Natural killer cell treated with Interleukin-12 subunit alpha and Interleukin-12 subunit beta and Interleukin-15 and Interleukin-18, amount 100 ng/mL, for 72 hours (primary cell): ENCODE measurements around the gene CYP4V2. TPM values are rescaled to one million over a fixed set of nuclear protein-coding genes. Genes with fewer than 3 reads are reported as not detected.

Experiments used
- ATAC-seq, 2 donors: fragments of 150-1000 bp; cut with Tn5 transposase in 1 of 2; sonication (Bioruptor Pico), chemical (Tn5 transposase) in 1 of 2; 2 replicates each; pipeline ENCODE4 v1.10.0; 2021
- DNase-seq: peaks from one replicate; pipeline ENCODE4 v3.0.0; 2022; ENCODE audit warnings: low spot score
- H3K27ac Mint-ChIP-seq, 2 donors: 1 replicate in 1 of 2; 2 replicates in 1 of 2; pipeline ENCODE4 v1.8.0; 2022; ENCODE audit warnings: mixed read lengths in 2 of 2, mild to moderate bottlenecking in 1 of 2, moderate library complexity in 1 of 2
- H3K27me3 Mint-ChIP-seq, 2 donors: 1 replicate in 1 of 2; 2 replicates in 1 of 2; pipeline ENCODE4 v1.8.0; 2022; ENCODE audit warnings: mixed read lengths in 2 of 2
- H3K36me3 Mint-ChIP-seq: one replicate; pipeline ENCODE4 v1.8.0; 2022; ENCODE audit warnings: mixed read lengths
- H3K4me1 Mint-ChIP-seq, 2 donors: 1 replicate in 1 of 2; 2 replicates in 1 of 2; pipeline ENCODE4 v1.8.0; 2022; ENCODE audit warnings: low read depth in 2 of 2, mixed read lengths in 2 of 2, mild to moderate bottlenecking in 1 of 2
- H3K4me3 Mint-ChIP-seq: one replicate; pipeline ENCODE4 v1.8.0; 2022; ENCODE audit warnings: mixed read lengths
- H3K9me3 Mint-ChIP-seq: 2 replicates; pipeline ENCODE4 v1.8.0; 2022; ENCODE audit warnings: mixed read lengths
- total RNA-seq, 2 donors: library from RNA; stranded (reverse); gene quantifications; one replicate each; pipeline ENCODE4 v1.2.3, GENCODE V29; 2022

The CYP4V2 gene
- total RNA-seq, 2 donors from 2014 or later = 11.7 to 15.2 TPM

DNA sequence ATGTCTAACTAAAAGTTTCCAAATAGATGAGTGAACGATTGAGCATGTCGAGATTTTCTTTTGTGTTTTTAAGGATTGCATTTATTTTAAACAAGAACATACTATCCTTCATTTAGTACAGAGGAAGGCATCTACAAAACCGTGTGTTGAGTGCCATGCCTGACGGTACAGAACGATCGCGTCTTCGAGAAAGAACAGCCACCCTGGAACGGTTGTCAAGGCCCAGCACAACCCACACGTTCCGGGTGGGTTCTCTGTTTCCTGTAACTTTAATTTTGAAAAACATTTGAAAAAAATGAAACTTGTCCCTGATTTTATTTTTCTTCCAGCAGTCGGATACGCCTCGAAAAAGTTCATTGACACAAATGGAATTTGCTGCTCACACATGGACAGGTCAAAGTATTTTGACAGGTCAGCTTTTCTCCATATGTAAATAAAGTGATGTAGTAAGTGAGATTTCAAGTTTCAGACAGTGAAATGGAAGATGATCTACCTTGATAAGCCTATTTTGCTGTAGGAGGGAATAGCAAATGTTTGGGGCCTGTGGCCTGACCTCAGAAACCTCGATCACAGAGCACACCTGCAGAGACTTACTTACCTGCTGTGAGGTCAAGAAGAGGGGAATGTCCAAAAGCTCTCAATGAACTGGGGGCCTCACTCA is 24.4 kb upstream of the CYP4V2 start:
- Mint-ChIP-seq H3K4me1 (no peaks in the 10 kb centered on the region), H3K9me3 (no peaks in the 10 kb centered on the region), H3K4me3 (no peak overlapping the region), H3K27ac (no peak overlapping the region), H3K36me3 (no peaks in the 10 kb centered on the region), H3K27me3 (peaks cover 6 to 19% of the 10 kb centered on the region in 2 donors)
- DNase-seq (no peak), ATAC-seq (no peak)

DNA sequence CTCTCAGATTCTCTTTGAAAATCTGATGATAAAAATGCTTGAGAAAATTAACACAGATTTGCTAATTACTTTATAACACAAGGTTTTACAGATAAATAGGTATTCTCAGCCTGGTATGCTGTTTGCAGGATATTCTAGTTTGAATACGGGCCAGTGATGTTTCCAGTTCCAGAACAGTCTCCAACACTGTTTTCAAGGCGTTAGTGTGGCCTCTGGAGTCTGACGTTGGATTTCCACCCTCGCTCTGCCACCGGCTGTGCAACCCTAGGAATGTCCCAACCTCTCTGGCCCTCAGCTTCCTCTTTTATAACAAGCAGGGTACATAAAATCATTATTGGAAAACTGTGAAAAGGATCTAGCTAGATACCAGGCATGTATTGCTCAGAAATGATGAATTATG is 23.8 kb upstream of the CYP4V2 start:
- Mint-ChIP-seq H3K27ac (no peak overlapping the region), H3K4me3 (no peak overlapping the region), H3K27me3 (peaks cover 6 to 19% of the 10 kb centered on the region in 2 donors), H3K9me3 (no peaks in the 10 kb centered on the region), H3K36me3 (no peaks in the 10 kb centered on the region), H3K4me1 (no peaks in the 10 kb centered on the region)
- ATAC-seq (no peak), DNase-seq (no peak)

DNA sequence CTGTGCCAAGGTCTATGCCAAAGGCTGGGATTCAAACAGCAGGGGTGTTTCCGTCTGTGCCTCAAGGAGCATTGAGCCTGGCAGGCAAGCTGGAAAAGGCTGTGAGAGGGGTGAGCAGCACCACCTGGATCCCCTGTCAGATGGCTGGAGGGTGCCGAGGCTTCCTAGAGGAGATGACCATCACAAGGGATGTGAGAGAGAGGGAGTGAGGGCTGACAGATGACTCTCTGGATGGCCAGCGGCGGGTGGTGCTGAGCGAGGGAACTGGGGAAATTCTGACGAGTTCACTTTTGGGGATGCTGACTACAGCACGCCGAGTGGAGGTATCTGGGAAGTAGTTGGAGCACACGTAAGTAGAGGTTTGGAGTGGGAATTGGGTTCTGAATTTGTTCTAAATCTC is 22.6 kb upstream of the CYP4V2 start:
- DNase-seq = no peak
- Mint-ChIP-seq H3K4me3 (no peak overlapping the region), H3K36me3 (no peaks in the 10 kb centered on the region), H3K9me3 (no peaks in the 10 kb centered on the region), H3K27me3 (peaks cover 6 to 19% of the 10 kb centered on the region in 2 donors), H3K4me1 (no peaks in the 10 kb centered on the region), H3K27ac (no peak overlapping the region)
- no peak for ATAC-seq

DNA sequence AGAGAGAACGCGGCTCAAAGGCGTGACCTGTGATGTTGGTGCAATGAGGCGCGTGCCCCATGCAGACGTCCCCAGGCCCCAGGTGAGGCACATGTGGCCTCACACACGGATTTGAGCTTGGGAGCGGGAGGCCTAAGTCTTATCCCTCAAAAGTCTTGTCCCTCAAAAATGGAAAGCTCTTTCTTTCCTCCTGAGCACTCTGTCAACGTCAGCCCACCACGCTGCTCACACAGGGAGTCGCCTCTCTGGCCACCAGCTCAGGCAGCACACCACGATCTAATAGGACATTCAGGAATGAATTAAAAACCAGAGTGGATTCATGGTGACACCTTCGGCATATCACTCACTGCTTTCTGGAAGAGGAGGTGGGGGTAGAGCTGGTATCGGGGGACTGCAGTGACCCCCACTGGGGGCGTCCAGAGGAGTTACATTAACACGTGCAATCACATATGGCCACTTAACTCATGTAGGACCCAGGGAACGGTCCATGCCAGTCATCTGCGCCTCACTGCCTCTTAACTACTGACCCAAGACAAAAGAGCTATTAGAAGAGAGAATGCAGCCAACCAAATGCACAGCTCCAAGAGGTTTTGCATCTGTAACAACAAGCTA is 21.9 kb upstream of the CYP4V2 start:
- H3K36me3 Mint-ChIP-seq = no peaks in the 10 kb centered on the region
- H3K4me3 Mint-ChIP-seq = no peak overlapping the region
- DNase-seq = no peak
- peaks cover 6 to 19% of the 10 kb centered on the region in 2 donors for H3K27me3 Mint-ChIP-seq
- H3K27ac Mint-ChIP-seq = no peak overlapping the region
- no peak for ATAC-seq
- H3K4me1 Mint-ChIP-seq = no peaks in the 10 kb centered on the region
- H3K9me3 Mint-ChIP-seq = no peaks in the 10 kb centered on the region

DNA sequence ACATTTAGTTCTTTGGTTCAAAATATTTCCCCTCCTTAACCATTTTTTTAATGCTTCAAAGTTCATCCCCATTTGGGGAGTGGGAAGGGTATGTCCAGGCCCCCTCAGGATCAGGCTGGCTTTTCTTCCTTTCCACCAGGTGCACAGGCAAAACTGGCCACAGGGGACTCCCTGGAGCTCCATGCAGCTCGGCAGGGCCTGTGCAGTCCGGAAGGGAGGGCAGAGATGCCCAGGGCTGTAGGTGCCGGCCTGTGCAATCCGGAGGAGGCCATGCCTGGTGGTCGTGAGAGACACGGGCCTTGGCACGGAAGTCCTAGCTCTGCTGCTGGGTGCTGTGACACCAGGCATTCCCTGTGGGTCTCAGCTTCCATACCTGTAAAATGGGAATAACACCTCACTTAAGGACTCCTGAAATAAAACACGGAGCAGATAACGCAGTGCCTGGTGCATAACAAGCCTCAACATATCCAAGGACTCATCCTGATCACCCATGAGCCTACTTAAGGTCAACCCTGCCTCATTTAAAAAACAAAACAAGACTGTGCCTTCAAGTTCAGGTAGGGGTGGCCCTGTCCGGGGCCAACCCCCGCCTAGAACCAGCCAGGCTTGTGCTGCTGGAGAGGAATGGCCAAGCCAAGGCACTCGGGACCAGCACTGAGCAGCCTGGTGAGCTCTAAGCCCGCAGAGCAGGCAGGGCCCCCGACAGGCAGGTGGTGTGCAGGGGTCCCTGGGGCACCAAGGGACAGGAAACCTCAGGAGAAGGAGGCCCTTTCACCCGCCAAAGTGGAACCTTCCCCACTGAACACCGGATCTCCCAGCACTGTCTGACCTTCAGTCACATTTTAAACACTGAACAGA is 21.2 kb upstream of the CYP4V2 start:
- no peak overlapping the region for H3K27ac Mint-ChIP-seq
- H3K36me3 Mint-ChIP-seq = no peaks in the 10 kb centered on the region
- no peak for DNase-seq
- no peak for ATAC-seq
- H3K4me3 Mint-ChIP-seq = no peak overlapping the region
- no peaks in the 10 kb centered on the region for H3K4me1 Mint-ChIP-seq
- peaks cover 2 to 12% of the 10 kb centered on the region in 2 donors for H3K27me3 Mint-ChIP-seq
- H3K9me3 Mint-ChIP-seq = no peaks in the 10 kb centered on the region

DNA sequence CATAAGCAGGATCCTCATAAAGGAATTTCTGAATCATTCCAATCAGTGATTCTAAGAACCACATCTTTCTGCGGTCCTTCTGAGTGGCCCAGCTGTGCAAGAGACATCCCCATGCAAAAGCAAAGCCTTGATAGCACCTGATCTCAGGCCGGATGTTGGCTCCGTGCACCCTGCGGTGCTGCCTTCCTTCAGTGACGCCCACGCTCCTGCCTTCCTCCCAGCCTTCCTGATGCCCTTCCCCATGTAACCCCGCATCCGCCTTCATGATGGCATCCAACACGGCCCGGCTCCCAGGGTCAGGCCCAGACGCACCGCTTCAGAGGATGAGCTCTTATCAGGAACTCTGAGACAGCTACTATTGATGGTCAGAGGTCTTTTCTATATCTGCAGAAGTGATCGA is 20.4 kb upstream of the CYP4V2 start:
- ATAC-seq = no peak
- no peak overlapping the region for H3K4me3 Mint-ChIP-seq
- H3K9me3 Mint-ChIP-seq = no peaks in the 10 kb centered on the region
- peaks cover 8 to 10% of the 10 kb centered on the region in 2 donors for H3K27me3 Mint-ChIP-seq
- no peak for DNase-seq
- no peak overlapping the region for H3K27ac Mint-ChIP-seq
- no peaks in the 10 kb centered on the region for H3K4me1 Mint-ChIP-seq
- no peaks in the 10 kb centered on the region for H3K36me3 Mint-ChIP-seq

DNA sequence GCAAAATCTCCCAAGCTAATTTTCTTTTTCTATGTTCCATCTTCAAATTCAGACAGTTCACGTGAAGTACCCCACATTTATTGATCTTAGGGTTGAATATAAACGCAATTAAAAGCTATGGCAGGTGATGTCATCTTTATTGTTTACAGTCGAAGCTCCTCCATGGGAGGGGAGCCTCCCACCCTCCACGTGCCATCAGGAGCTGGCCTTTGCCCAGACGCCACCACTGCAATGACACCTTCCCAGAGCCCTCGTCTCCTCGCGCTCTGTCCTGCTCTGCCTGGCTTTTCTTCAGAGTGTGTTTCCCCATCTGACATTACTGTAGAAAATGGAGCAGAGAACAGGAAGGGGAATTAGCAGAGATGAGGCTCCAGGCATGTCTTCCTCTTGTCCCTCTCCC is 18.8 kb upstream of the CYP4V2 start:
- no peaks in the 10 kb centered on the region for H3K4me1 Mint-ChIP-seq
- ATAC-seq (no peak), DNase-seq (no peak)
- peaks cover 7 to 17% of the 10 kb centered on the region in 2 donors for H3K27me3 Mint-ChIP-seq
- H3K9me3 Mint-ChIP-seq = no peaks in the 10 kb centered on the region
- H3K36me3 Mint-ChIP-seq = no peaks in the 10 kb centered on the region
- H3K4me3 Mint-ChIP-seq = no peak overlapping the region
- H3K27ac Mint-ChIP-seq = no peak overlapping the region

DNA sequence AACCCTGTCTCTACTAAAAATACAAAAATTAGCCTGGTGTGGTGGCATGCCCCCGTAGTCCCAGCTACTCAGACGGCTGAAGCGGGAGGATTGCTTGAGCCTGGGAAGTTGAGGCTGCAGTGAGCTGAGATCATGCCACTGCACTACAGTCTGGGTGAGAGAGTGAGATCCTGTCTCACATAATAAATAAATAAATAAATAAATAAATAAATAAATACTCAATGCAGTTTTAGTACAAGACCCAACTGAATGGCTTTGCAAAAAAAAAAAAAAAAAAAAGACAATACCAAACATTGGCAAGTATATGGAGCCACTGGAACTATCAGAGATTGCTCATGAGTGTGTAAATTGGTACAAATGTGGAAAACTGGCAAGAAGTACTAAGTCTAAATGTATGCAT is 3.3 kb upstream of the CYP4V2 start:
- DNase-seq (no peak), ATAC-seq (no peak)
- no peaks in the 10 kb centered on the region for H3K9me3 Mint-ChIP-seq
- H3K36me3 Mint-ChIP-seq = peaks cover 15% of the 10 kb centered on the region
- no peak overlapping the region for H3K27ac Mint-ChIP-seq
- H3K4me3 Mint-ChIP-seq = no peak overlapping the region
- H3K27me3 Mint-ChIP-seq = peaks cover 20 to 23% of the 10 kb centered on the region in 2 donors
- H3K4me1 Mint-ChIP-seq = peaks cover 13 to 19% of the 10 kb centered on the region in 2 donors

DNA sequence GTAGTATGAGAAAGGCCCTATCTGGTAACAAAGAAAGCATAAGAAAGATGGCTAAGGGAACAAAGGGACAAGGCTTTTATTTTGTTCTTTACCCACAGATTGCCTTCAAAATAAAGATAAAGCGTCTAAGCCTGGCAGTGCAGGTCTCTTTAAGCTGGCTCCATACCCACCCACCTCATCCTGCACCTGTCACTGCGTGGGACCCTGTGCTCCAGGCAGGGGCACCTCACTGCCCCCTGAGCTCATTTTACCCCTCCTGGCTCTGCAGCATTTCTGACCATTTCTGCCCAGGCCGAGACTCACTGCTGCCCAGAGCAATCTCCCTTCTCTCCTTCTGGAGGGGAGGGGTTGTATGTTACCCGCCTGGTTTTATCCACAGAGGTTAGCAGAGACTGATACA is 1.7 kb upstream of the CYP4V2 start:
- Mint-ChIP-seq H3K27ac (peak overlapping the region; percentile 89 to 95), H3K4me1 (peaks cover 13 to 22% of the 10 kb centered on the region in 2 donors), H3K9me3 (no peaks in the 10 kb centered on the region), H3K36me3 (peaks cover 4% of the 10 kb centered on the region), H3K4me3 (peak overlapping the region; percentile 89), H3K27me3 (peaks cover 8 to 11% of the 10 kb centered on the region in 2 donors)
- ATAC-seq (no peak), DNase-seq (no peak)

DNA sequence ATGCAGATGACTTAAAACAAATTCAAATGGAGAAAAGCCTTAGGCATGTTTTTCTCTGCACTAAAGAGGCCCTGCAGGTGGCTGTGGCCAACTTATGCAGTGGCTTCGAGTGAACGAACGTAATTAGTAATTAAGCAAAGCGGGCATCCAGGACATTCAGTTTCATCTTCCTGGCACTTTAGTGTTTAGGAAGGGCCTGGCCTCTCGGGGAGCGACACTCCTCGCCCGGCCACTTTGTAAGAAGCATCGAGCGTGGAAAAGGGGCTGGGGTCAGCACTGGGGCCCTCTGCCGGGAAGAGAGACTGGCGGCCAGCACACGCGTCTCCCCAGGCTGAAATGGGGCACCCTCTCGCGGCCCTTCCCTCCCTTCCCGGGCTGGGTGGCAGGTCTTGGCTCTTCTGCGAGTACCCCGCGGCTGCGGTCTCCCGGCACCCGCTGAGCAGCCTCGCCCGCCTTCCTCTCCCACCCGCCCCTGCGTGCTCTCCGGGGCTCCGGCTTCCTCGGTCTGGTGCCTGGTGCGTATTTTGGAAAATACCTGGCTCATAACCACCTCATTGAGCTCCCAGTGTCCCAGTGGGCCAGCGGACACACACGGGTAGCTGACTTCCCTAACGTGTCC is 677 bp upstream of the CYP4V2 start:
- H3K27ac Mint-ChIP-seq = peak overlapping the region; percentile 89 to 95
- ATAC-seq = peak; percentile 50 to 55
- H3K4me1 Mint-ChIP-seq = peaks cover 13 to 23% of the 10 kb centered on the region in 2 donors

DNA sequence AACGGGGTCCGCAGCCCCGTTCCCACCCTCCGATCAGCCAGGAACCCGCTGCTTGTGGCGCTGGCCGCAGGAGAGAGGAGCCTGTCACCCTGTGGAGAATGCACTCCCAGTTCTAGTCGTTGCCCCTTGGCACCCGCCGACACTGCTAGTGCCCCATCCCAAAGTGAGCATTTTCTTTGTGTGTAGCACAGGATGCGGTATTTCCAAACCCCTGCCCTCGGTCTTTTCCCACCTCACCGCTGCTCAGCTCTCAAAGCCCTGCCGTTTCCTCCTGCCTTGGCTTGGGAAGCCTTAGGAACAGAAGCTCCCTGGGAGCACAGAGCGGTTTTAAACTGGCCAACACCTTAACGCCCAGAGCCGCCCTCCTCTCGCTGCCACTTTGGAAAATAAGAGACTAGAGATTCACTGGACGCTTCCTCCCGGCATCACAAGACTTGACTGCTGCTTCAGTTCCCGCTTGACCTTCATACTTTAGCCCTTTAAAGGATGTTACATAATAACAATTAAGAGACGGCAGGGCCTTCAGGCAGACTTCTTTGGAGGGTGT is 772 bp downstream of the CYP4V2 start:
- ATAC-seq = peak; percentile 1 to 19
- H3K4me1 Mint-ChIP-seq = peaks cover 21 to 28% of the 10 kb centered on the region in 2 donors
- H3K27me3 Mint-ChIP-seq = no peaks in the 10 kb centered on the region
- H3K4me3 Mint-ChIP-seq = peak overlapping the region; percentile 99
- H3K9me3 Mint-ChIP-seq = no peaks in the 10 kb centered on the region
- H3K27ac Mint-ChIP-seq = peak overlapping the region; percentile 95 to 98
- H3K36me3 Mint-ChIP-seq = peaks cover 10% of the 10 kb centered on the region
- peak; percentile 63 for DNase-seq

More for the DNA sequence above, 677 bp upstream of the CYP4V2 start:
- Mint-ChIP-seq H3K36me3 (no peaks in the 10 kb centered on the region), H3K4me3 (peak overlapping the region; percentile 89), H3K9me3 (no peaks in the 10 kb centered on the region), H3K27me3 (peaks cover 0 to 3% of the 10 kb centered on the region in 2 donors)
- DNase-seq = peak; percentile 66

DNA sequence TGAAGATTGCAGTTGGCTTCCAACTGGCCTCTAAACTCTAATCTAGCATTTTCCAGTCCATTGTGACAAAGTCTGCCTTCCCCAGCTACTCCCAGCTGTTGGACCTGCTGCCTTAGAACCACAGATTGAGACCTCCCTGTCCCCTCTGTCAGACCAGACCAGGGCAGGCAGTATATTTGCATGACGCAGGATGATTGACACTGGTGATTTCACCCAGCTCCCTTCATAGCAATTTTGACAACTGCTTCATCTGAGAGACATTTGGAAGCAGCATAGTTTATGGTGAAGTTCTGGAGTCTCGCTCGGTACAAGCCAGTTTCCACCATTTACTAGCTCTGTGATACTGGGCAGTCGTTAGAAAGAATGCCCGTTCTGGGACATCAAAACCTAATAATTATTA is 2.5 kb downstream of the CYP4V2 start:
- Mint-ChIP-seq H3K36me3 (peaks cover 12% of the 10 kb centered on the region), H3K9me3 (no peaks in the 10 kb centered on the region), H3K27me3 (no peaks in the 10 kb centered on the region), H3K4me1 (peaks cover 23 to 28% of the 10 kb centered on the region in 2 donors), H3K27ac (peak overlapping the region; percentile 95 to 98), H3K4me3 (peak overlapping the region; percentile 99)
- ATAC-seq (no peak), DNase-seq (no peak)

DNA sequence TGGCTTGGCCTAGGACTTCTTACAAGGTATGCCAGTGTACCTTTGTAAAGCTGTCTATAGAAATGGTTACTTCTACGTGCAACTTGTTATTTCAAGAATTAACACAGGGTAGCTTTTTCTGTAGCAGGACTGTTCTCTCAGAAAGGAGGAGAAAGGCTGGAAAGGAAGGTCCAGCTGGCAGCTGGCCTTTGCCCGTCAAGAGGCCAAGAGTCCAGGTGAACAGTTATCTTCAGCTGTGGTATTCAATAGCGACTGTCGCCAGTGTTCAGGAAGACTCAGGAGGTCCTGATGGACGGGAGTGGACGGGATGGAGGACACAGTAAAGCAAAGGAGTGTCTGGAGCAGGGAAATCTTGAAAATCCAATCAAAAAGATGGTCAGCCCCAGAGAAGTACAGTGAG is 4.7 kb downstream of the CYP4V2 start:
- no peak for DNase-seq
- no peak for ATAC-seq
- Mint-ChIP-seq H3K9me3 (no peaks in the 10 kb centered on the region), H3K4me1 (peaks cover 15 to 20% of the 10 kb centered on the region in 2 donors), H3K27me3 (no peaks in the 10 kb centered on the region), H3K4me3 (no peak overlapping the region), H3K27ac (peak overlapping the region in 1 of 2 donors; percentile 79), H3K36me3 (peaks cover 12% of the 10 kb centered on the region)
